ENCODE measurements around the gene FAM13A.

- TF ChIP-seq CTCF (IDR thresholded peaks at IDR 0.05) (no peak), ZFX (IDR thresholded peaks at IDR 0.05; ENCODE audit: borderline replicate concordance) (no peak)
Measured at GRCh38 chr4:89029591-89029990, 27.4 kb downstream of the FAM13A start.
